ENCODE data around the gene ATP5F1C.
"Not testable (repeated sequence)": the region's sequence is repeated elsewhere in the genome, so short reads cannot be mapped to it uniquely, and the experiment has no call there.

- not testable (repeated sequence) for TF ChIP-seq CTCF (conservative IDR thresholded peaks at IDR 0.05; ENCODE audit: low read depth, low read length); EZH2phosphoT487 (IDR thresholded peaks at IDR 0.05; ENCODE audit: borderline replicate concordance, low read length)
These were observed 39.3 kb upstream of the ATP5F1C start for GRCh38 chr10:7748637-7749036.
